Measurements from ENCODE around the gene SLC6A6. TPM values are rescaled to one million over a fixed set of nuclear protein-coding genes. Genes with fewer than 3 reads are reported as not detected.

SLC6A6 gene
- total RNA-seq, 1 experiment from 2014 or later = 58.6 TPM

- peak; percentile 99 for DNase-seq (ENCODE audit: low read depth)
These were observed 50.6 kb downstream of the SLC6A6 start for GRCh38 chr3:14452740-14453710.

- DNase-seq (ENCODE audit: low read depth) = no peak
These were observed 51.7 kb downstream of the SLC6A6 start for GRCh38 chr3:14453876-14454638.

DNA sequence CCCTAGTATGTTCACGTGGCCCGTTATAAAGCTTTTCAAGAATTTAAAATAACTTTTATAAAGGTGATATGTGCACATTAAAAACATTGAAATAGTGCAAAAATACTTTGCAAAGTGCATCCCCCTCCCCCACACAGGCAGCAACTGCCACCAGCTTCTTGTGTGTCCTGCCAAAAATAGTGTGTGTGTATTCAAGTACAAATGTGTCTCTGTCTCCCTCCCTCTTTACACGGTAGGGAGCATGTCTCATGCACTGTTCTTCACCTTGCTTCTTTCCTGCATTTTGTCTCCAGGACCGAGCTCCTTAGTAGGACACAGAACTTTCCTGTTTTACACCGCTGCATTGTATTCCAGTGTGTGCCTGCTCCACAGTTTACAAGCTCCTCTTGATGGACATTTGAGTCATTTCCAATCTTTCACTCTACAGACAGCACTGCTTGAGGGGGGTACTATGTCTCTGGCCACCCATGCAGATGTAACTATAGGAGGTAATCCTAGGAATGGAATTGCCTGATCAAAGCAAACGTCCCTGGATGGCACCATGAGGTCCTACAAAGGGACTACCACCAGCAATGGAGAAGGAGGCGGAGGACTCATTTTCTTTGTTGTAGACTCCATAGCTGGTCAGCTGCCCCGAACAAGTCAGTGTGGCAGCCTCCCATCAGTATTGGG, 52.4 kb downstream of the SLC6A6 start:
- DNase-seq (ENCODE audit: low read depth) = no peak

DNA sequence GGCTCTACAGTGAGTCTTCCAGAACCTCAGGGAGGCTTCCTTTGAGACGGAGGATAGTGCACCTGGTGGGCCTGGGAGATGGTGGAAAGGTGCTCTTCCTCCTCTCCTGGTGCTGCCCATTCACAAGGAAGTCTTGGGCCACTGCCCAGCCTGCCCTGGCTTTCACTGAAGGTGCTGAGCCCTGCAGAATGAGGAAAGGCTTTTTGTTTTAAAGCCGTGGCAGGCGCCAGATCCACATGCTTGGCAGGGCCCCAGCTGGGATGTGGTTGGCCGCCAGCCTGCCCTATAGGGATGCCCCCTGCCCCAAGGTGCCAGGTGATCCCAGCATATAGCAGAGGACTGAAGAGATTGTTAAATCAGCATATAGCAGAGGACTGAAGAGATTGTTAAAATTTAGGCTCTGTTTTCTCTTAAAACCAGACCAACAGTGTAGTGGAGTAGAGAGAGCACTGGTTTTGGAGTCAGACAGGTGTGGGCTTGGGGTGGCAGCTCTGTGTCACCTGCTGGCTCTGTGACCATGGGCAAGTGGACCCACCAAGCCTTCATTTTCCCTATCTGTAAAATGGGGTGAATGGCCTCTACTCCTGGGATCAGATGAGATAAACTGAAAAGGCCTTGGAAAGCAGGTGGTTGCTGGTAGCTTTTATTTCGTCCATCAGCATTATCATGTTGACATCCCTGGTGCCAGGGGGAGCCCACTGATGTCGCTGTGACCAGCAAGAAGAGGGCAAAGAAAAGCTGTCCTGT, 53.3 kb downstream of the SLC6A6 start:
- DNase-seq (ENCODE audit: low read depth) = no peak

GRCh38 chr3:14456794-14457193, 54.4 kb downstream of the SLC6A6 start:
- no peak for DNase-seq (ENCODE audit: low read depth)

GRCh38 chr3:14457481-14457880, 55.1 kb downstream of the SLC6A6 start:
- no peak for DNase-seq (ENCODE audit: low read depth)

DNA sequence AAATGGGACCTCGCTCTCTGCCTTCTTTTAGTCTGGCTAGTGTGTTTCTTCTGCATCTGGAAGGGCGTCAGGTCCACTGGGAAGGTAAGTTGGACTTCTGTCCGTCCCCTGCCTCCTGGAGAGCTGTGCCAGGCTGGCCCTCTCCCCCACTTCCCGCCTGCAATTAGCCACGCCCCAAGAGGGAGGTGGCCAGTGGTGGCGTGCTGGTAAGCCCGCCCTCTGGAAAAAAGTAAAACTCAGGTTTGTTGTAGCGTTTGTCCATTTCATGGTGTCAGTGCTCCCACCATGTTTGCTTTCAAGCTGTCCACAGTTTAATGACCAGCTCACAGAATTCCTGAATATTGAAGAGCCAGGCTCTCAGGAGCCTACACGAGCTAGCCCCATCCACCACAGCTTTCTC, 55.6 kb downstream of the SLC6A6 start:
- no peak for DNase-seq (ENCODE audit: low read depth)

- DNase-seq (ENCODE audit: low read depth) = no peak
These were observed 56.2 kb downstream of the SLC6A6 start for GRCh38 chr3:14458434-14459275.

- DNase-seq (ENCODE audit: low read depth) = no peak
These were observed 57.0 kb downstream of the SLC6A6 start for GRCh38 chr3:14459384-14459783.

DNA sequence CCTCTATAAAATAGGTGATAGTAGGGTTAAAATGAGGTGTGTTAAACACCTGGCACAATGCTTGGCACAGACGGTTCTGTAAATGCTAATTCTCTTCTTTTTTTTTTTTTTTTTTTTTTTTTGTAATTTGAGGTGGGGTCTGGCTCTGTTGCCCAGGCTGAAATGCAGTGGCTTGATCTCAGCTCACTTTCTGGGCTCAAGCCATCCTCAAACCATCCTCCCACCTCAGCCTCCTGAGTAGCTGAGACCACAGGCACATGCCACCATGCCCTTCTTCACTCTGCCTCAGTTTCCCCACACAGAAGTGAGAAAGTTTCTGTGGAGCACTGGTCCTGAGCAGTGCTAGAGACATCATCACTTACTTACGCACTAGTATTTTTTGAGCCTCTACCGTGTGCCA, 57.4 kb downstream of the SLC6A6 start:
- DNase-seq (ENCODE audit: low read depth) = no peak

GRCh38 chr3:14460342-14461005, 58.1 kb downstream of the SLC6A6 start:
- DNase-seq (ENCODE audit: low read depth) = peak; percentile 98

DNA sequence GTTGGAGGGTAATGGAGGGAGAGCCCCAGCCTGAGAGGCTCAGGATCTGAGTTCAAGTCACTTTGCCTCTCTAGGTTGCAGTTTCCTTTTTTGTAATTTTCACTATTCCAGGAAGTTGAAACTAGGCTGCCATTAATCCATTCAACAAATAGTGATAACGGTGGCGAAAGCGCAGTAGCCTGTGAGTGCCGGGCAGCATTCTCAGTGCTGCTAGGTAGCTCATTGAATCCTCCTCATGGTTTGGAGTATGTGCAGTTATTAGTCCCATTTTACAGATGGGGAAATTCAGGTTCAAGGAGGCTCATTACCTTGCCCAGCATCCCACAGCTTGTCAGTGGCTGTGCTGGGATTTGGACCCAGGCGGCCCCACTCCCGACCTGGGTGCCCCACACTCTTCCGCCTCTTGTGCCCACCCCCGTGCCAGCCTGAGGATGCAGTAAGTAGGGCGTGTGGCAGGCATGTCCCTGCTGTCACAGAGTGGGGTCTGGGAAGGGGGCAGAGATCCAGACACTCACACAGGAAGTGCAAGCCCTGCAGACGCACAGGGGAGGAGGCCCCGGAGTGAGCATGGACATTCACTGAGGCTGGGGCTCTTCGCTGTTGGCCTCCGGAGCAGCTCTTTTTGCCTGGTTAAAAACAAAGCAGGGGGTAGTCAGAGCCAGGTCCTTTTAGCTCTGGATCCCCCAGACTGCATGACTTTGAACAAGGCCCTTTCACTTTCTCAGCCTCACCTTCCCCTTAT, 58.8 kb downstream of the SLC6A6 start:
- no peak for DNase-seq (ENCODE audit: low read depth)

- peak; percentile 47 for DNase-seq (ENCODE audit: low read depth)
These were observed 59.4 kb downstream of the SLC6A6 start for GRCh38 chr3:14461748-14462324.

DNA sequence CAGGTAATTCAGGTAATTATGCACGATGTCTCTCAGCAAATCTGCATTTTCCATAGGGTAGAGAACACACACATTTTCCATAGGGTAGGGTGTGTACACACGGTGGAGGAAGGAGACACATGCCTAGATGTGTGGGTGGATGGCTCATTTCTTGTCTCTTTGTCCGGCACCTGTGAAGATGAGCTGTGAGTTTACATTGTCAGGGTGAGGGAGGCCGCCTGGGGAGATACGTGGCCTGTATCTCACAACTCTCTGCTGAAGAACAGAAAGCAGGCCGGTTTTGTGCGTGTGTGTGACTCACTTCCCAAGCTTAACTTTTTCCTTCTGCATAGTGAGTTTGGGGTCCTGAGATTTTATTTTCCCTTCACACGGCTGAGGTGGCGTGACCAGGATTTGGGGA, 60.3 kb downstream of the SLC6A6 start:
- no peak for DNase-seq (ENCODE audit: low read depth)

GRCh38 chr3:14463330-14464140, 61.1 kb downstream of the SLC6A6 start:
- DNase-seq (ENCODE audit: low read depth) = no peak

DNA sequence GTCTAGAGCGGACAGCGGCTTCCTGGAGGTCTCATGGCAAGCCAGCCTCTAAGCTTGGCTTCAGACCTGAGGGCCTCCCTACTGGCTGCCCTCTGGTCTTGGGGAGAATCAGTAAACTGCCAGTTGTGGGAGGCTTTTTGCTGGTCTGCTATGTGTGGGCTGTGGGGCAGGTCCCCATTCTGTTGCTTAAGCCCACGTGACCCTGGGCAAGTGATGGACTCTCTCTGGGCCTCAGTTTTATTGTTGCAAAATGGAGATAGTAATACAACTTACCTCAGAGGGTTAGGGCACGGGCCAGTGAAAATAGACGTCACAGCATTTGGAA, 61.7 kb downstream of the SLC6A6 start:
- DNase-seq (ENCODE audit: low read depth) = no peak

- no peak for DNase-seq (ENCODE audit: low read depth)
These were observed 62.1 kb downstream of the SLC6A6 start for GRCh38 chr3:14464521-14464920.

GRCh38 chr3:14465425-14465824, 63.0 kb downstream of the SLC6A6 start:
- DNase-seq (ENCODE audit: low read depth) = no peak
